K562 (cell line): ENCODE measurements around the gene GPATCH3. TPM values are rescaled to one million over a fixed set of nuclear protein-coding genes. Genes with fewer than 3 reads are reported as not detected.
"Not testable (repeated sequence)": the region's sequence is repeated elsewhere in the genome, so short reads cannot be mapped to it uniquely, and the experiment has no call there.

Experiments
- ATAC-seq: fragments of 200-7000 bp; cut with Tn5 transposase; 3 replicates; pipeline ENCODE4 v1.9.1; 2020; ENCODE audit warnings: moderate library complexity
- BruUV-seq: library from RNA; stranded (reverse); fragments of 400-500 nt; replicated peaks from 2 replicates; lab custom pipeline; 2021; lab: Mats Ljungman, UMichigan
- CTCF ChIA-PET: fragments of 300-600 bp; formaldehyde crosslinking; extraction: SDS; loops from one replicate; lab custom pipeline; 2021; ENCODE audit warnings: low intra/inter-chr PET ratio; lab: Yijun Ruan, JAX
- POLR2A ChIA-PET: fragments of 300-600, 350-650 bp; sonication (Branson Sonifier 250); formaldehyde crosslinking; extraction: SDS; loops from one replicate; lab custom pipeline; 2021; ENCODE audit warnings: antibody characterized with exemption, inconsistent platforms; lab: Yijun Ruan, JAX
- DNase-seq, 4 experiments: peaks; one replicate each; pipeline versions ENCODE4 v3.0.0 to v3.0.0-alpha.2; 2011 to 2018; ENCODE audit warnings: low spot score in 3 of 4, mixed read lengths in 3 of 4; ENCODE audit errors: extremely low read depth in 1 of 4
- FAIRE-seq: peaks from 2 replicates; lab custom pipeline; 2011; peaks lifted over from hg19 to GRCh38; lab: Jason Lieb, UNC
- H2AFZ ChIP-seq: 2 replicates; pipeline ENCODE4 v1.6.0; 2011; ENCODE audit warnings: low read depth, low read length, control low read depth, inconsistent platforms
- H3K27ac ChIP-seq: fragments of 200-600 bp; 3 replicates; pipeline ENCODE4 v1.8.0; 2011; ENCODE audit warnings: low read depth, mild to moderate bottlenecking, control low read depth, inconsistent platforms, low read length, moderate library complexity, mixed read lengths; ENCODE audit errors: extremely low read depth
- H3K27me3 ChIP-seq, 2 experiments: fragments of 300-600 bp in 1 of 2; 2 replicates in 1 of 2; 3 replicates in 1 of 2; pipeline versions ENCODE4 v1.6.0 to v1.8.0; 2011; ENCODE audit warnings: inconsistent platforms in 2 of 2, low read length in 2 of 2, mild to moderate bottlenecking in 1 of 2, mixed read lengths in 1 of 2, moderate library complexity in 1 of 2; ENCODE audit not compliant: control insufficient read depth in 2 of 2, insufficient read depth in 2 of 2
- H3K36me3 ChIP-seq: fragments of 300-600 bp; 3 replicates; pipeline ENCODE4 v1.8.0; 2011; ENCODE audit warnings: mild to moderate bottlenecking, low read length, inconsistent platforms; ENCODE audit not compliant: control insufficient read depth, insufficient read depth
- H3K4me1 ChIP-seq, 2 experiments: fragments of 200-600 bp in 1 of 2; replicated peaks in 1 of 2; 2 replicates in 1 of 2; 3 replicates in 1 of 2; pipeline versions ENCODE4 v1.5.1 to v1.8.0; 2011; ENCODE audit warnings: inconsistent platforms in 2 of 2, low read length in 2 of 2, mild to moderate bottlenecking in 1 of 2, mixed read lengths in 1 of 2, moderate library complexity in 1 of 2; ENCODE audit not compliant: control insufficient read depth in 2 of 2, insufficient read depth in 2 of 2
- H3K4me2 ChIP-seq: 2 replicates; pipeline ENCODE4 v1.6.1; 2011; ENCODE audit warnings: low read length, control low read depth, inconsistent platforms, mixed read lengths; ENCODE audit not compliant: insufficient read depth
- H3K4me3 ChIP-seq: fragments of 200-600 bp; sonication (generic), shearing (Covaris generic); 2 replicates; pipeline ENCODE4 v1.5.1; 2016; ENCODE audit warnings: control low read depth, inconsistent platforms
- H3K79me2 ChIP-seq: fragments of 200-600 bp; 3 replicates; pipeline ENCODE4 v1.8.0; 2011; ENCODE audit warnings: low read length, inconsistent platforms; ENCODE audit not compliant: control insufficient read depth, insufficient read depth
- H3K9ac ChIP-seq, 2 experiments: 2 replicates each; pipeline versions ENCODE4 v1.6.0 to v1.6.1; 2011; ENCODE audit warnings: low read depth in 2 of 2, low read length in 2 of 2, control low read depth in 1 of 2, inconsistent platforms in 1 of 2, mild to moderate bottlenecking in 1 of 2, mixed read lengths in 1 of 2; ENCODE audit not compliant: insufficient read depth in 1 of 2
- H3K9me1 ChIP-seq: one replicate; pipeline ENCODE4 v1.6.0; 2011; ENCODE audit warnings: inconsistent platforms, mild to moderate bottlenecking, low read length, moderate library complexity; ENCODE audit not compliant: control insufficient read depth, insufficient read depth
- H3K9me3 ChIP-seq: replicated peaks from 2 replicates; pipeline ENCODE4 v1.5.1; 2011; ENCODE audit warnings: low read depth, low read length, inconsistent platforms; ENCODE audit not compliant: control insufficient read depth, insufficient read depth
- H4K20me1 ChIP-seq: replicated peaks from 2 replicates; pipeline ENCODE4 v1.6.1; 2011; ENCODE audit warnings: low read length, inconsistent platforms, mixed read lengths; ENCODE audit not compliant: control insufficient read depth, insufficient read depth
- ATF6 ChIP-seq: sonication (generic); formaldehyde crosslinking; IDR thresholded peaks from 2 replicates; pipeline ENCODE4 v1.4.0; 2020; ENCODE audit warnings: mild to moderate bottlenecking, missing genetic modification reagents
- ETV1 ChIP-seq: fragments of 450-650 bp; conservative IDR thresholded peaks from 2 replicates; pipeline ENCODE4 v1.6.1; 2016; ENCODE audit warnings: missing genetic modification characterization, control low read depth, low read depth, missing compliant biosample characterization
- MAFK ChIP-seq: IDR thresholded peaks from 2 replicates; pipeline ENCODE4 v1.6.1; 2011; ENCODE audit warnings: low read length, improper control_type of control experiment
- MEF2D ChIP-seq: conservative IDR thresholded peaks from 2 replicates; pipeline ENCODE4 v1.6.1; 2016; ENCODE audit warnings: low read depth, missing genetic modification characterization, missing compliant biosample characterization
- NKRF ChIP-seq: fragments of 450-650 bp; IDR thresholded peaks from 2 replicates; pipeline ENCODE4 v1.6.1; 2016; ENCODE audit warnings: borderline replicate concordance
- SAFB2 ChIP-seq: fragments of 200-400 bp; formaldehyde crosslinking; IDR thresholded peaks from 2 replicates; pipeline ENCODE4 v1.6.1; 2018; ENCODE audit warnings: borderline replicate concordance, low read length, low read depth, moderate library complexity; ENCODE audit not compliant: severe bottlenecking
- THRB ChIP-seq: fragments of 450-650 bp; formaldehyde crosslinking; conservative IDR thresholded peaks from 2 replicates; pipeline ENCODE4 v1.4.0; 2022; ENCODE audit warnings: mild to moderate bottlenecking, missing genetic modification characterization
- ZNF263 ChIP-seq: sonication (generic); formaldehyde crosslinking; IDR thresholded peaks from 2 replicates; pipeline ENCODE4 v1.8.0; 2022; ENCODE audit warnings: mild to moderate bottlenecking, missing genetic modification reagents, borderline replicate concordance
- ZNF551 ChIP-seq: fragments of 250-450 bp; sonication (Bioruptor Pico); IDR thresholded peaks from 2 replicates; pipeline ENCODE4 v1.5.0; 2021; ENCODE audit warnings: mild to moderate bottlenecking, moderate library complexity
- WGBS: fragments of 100-300 bp; shearing (Covaris generic); methylation state at CpG from one replicate; pipeline ENCODE4 v1.1.6; 2016; ENCODE audit warnings: low coverage, mixed read lengths; ENCODE audit not compliant: insufficient coverage; ENCODE audit errors: missing lambda C conversion rate; 5-methylcytosine and 5-hydroxymethylcytosine counted together
- in situ Hi-C: fragments of 300-500 bp; cut with MboI; formaldehyde crosslinking; loops from 4 replicates; pipeline ENCODE4 v1.15.0; 2018; ENCODE audit warnings: inconsistent platforms, mixed read lengths
- intact Hi-C: fragments of 100-400 bp; cut with micrococcal nuclease; formaldehyde crosslinking; loops from 2 replicates; pipeline ENCODE4 v1.14.2; 2022
- polyA plus RNA-seq, 8 experiments: library from polyadenylated mRNA; depleted of rRNA in 4 of 8; stranded (reverse) in 5 of 8; unstranded in 3 of 8; fragments of >200 nt; fragmentation: Nextera tagmentation in 2 of 8; fragmentation: Illumina TruSeq in 1 of 8; extraction: Ambion mirVana in 2 of 8; extraction: Trizol in 1 of 8; gene quantifications; 2 replicates each; pipeline versions ENCODE4 v1.2.1 to v1.2.3, GENCODE V29; 2011 to 2014; ENCODE audit warnings: inconsistent platforms in 1 of 8, missing spikeins in 1 of 8
- total RNA-seq, 7 experiments: library from RNA; depleted of rRNA in 6 of 7; stranded (reverse); fragments of >200 nt in 6 of 7; fragmentation: Illumina TruSeq in 2 of 7; extraction: Trizol in 2 of 7; gene quantifications; 2 replicates each; pipeline versions ENCODE4 v1.2.1 to v1.2.3, GENCODE V29; 2011 to 2021; ENCODE audit warnings: low replicate concordance in 1 of 7

GPATCH3 gene
- total and polyA plus RNA-seq, 9 of the 15 experiments (the other 6 are each of a cell fraction or from before 2014, with no cell fraction given), result 1.6 to 23.0 (median 13.3) TPM

GRCh38 chr1:26848499-26848898 is 51.8 kb downstream of the GPATCH3 start:
- no peak overlapping the region for H2AFZ ChIP-seq
- TF ChIP-seq SAFB2 (no peak), ZNF551 (CRISPR knock-in tag) (no peak), ZNF263 (no peak), THRB (CRISPR knock-in tag) (no peak), MEF2D (no peak), MAFK (no peak), ATF6 (no peak), ETV1 (tag) (no peak), NKRF (no peak)
- TF ChIP-seq, all 486 proteins: peak for 0
- Histone ChIP-seq H3K4me1 (peaks cover 0 to 3% of the 10 kb centered on the region in 2 experiments; a peak in 2 of 5 replicates), H3K79me2 (no peaks in the 10 kb centered on the region), H3K27ac (no peak overlapping the region), H4K20me1 (peaks cover 13% of the 10 kb centered on the region), H3K9ac (no peak overlapping the region), H3K9me3 (no peaks in the 10 kb centered on the region), H3K4me2 (no peak overlapping the region), H3K36me3 (peaks cover 75% of the 10 kb centered on the region; the same call in 2 of the 3 replicates), H3K4me3 (no peak overlapping the region), H3K9me1 (peaks cover 1% of the 10 kb centered on the region), H3K27me3 (no peaks in the 10 kb centered on the region)
- BruUV-seq, result no TSS peak
- ATAC-seq (no peak), DNase-seq (no peak), FAIRE-seq (no peak)
- WGBS, result 89% methylated on average over 9 of the region's 10 CpGs
- POLR2A ChIA-PET, result interaction anchor here (0.7 to 3.2 kb wide), 4 partner anchors 10 to 38 kb away, joined by 3 to 16 read pairs (median 8); no protein-coding TSS in a partner anchor
- intact Hi-C loops, result no loop called here
- in situ Hi-C loops, result no loop called here
- CTCF ChIA-PET, result no interaction called here

GRCh38 chr1:26847826-26848225 is 52.4 kb downstream of the GPATCH3 start:
- intact Hi-C loops, H3K79me2 ChIP-seq: not testable (repeated sequence)
- 75% methylated on average over 5 of the region's 6 CpGs for WGBS

More at GRCh38 chr1:26847826-26848225, 52.4 kb downstream of the GPATCH3 start:
- BruUV-seq, H3K9me3 ChIP-seq, H3K4me1 ChIP-seq, DNase-seq, H3K4me3 ChIP-seq, H3K9ac ChIP-seq, H2AFZ ChIP-seq, H4K20me1 ChIP-seq, CTCF ChIA-PET, H3K27ac ChIP-seq, H3K4me2 ChIP-seq, ATAC-seq, H3K9me1 ChIP-seq, H3K27me3 ChIP-seq, FAIRE-seq, in situ Hi-C loops: not testable (repeated sequence)
- POLR2A ChIA-PET, result interaction anchor here (3.0 to 3.2 kb wide), 2 partner anchors 11 to 12 kb away, joined by 10 to 16 read pairs; no protein-coding TSS in a partner anchor
- peaks cover 74% of the 10 kb centered on the region; the same call in 2 of the 3 replicates for H3K36me3 ChIP-seq
